NCI-H146 treated with DMSO at 0.1 percent for 48 hours (cell line): Measurements from ENCODE around the gene C3orf38.
A peak's percentile ranks its signal among the peaks of the same experiment; 100 is the strongest.
"Not testable (repeated sequence)": the region's sequence is repeated elsewhere in the genome, so short reads cannot be mapped to it uniquely, and the experiment has no call there.

Source experiments
- DNase-seq: peaks from one replicate; lab custom pipeline; 2025; ENCODE audit not compliant: unreplicated experiment; lab: John Stamatoyannopoulos, UW

C3orf38 gene

GRCh38 chr3:88149509-88150362 is at the start of gene C3orf38:
TSS of gene C3orf38 (plus strand) at chr3:88149959. CDS start at chr3:88150053, 94 bp downstream.
- peak; percentile 93 for DNase-seq

- no peak for DNase-seq
These were observed 48.6 kb upstream of the C3orf38 start for GRCh38 chr3:88101142-88101541.

- no peak for DNase-seq
These were observed 44.4 kb upstream of the C3orf38 start for GRCh38 chr3:88105325-88105724.

- no peak for DNase-seq
These were observed 37.5 kb upstream of the C3orf38 start for GRCh38 chr3:88112289-88112688.

GRCh38 chr3:88113311-88114162 is 36.2 kb upstream of the C3orf38 start:
- peak; percentile 43 for DNase-seq

GRCh38 chr3:88114878-88115549 is 34.7 kb upstream of the C3orf38 start:
- no peak for DNase-seq

GRCh38 chr3:88117683-88118082 is 32.1 kb upstream of the C3orf38 start:
- DNase-seq = no peak

- not testable (repeated sequence) for DNase-seq
These were observed 31.2 kb upstream of the C3orf38 start for GRCh38 chr3:88118603-88119002.

- DNase-seq = no peak
These were observed 26.2 kb upstream of the C3orf38 start for GRCh38 chr3:88123526-88123925.

- no peak for DNase-seq
These were observed 18.1 kb upstream of the C3orf38 start for GRCh38 chr3:88131695-88132094.

GRCh38 chr3:88132894-88133293 is 16.9 kb upstream of the C3orf38 start:
- DNase-seq = no peak

- DNase-seq = no peak
These were observed 16.0 kb upstream of the C3orf38 start for GRCh38 chr3:88133711-88134263.

GRCh38 chr3:88137836-88138235 is 11.9 kb upstream of the C3orf38 start:
- DNase-seq = no peak

GRCh38 chr3:88141458-88142083 is 8.2 kb upstream of the C3orf38 start:
- DNase-seq = no peak

- no peak for DNase-seq
These were observed 7.6 kb upstream of the C3orf38 start for GRCh38 chr3:88142094-88142624.

GRCh38 chr3:88147261-88147660 is 2.5 kb upstream of the C3orf38 start:
- DNase-seq = no peak

- no peak for DNase-seq
These were observed 1.1 kb upstream of the C3orf38 start for GRCh38 chr3:88148651-88149050.

GRCh38 chr3:88149101-88149508 is 654 bp upstream of the C3orf38 start:
- no peak for DNase-seq

GRCh38 chr3:88150371-88150770 is 612 bp downstream of the C3orf38 start:
- no peak for DNase-seq

- no peak for DNase-seq
These were observed 1.0 kb downstream of the C3orf38 start for GRCh38 chr3:88150806-88151205.
